CD4-positive, alpha-beta memory T cell (primary cell): Measurements from ENCODE around the gene HDAC4. TPM values are rescaled to one million over a fixed set of nuclear protein-coding genes. Genes with fewer than 3 reads are reported as not detected.

ENCODE experiments used
- CTCF ChIA-PET: fragments of 350-600 bp; sonication (Branson Sonifier 250); formaldehyde crosslinking; loops from one replicate; lab custom pipeline; 2021; ENCODE audit warnings: inconsistent platforms; ENCODE audit not compliant: partially characterized antibody; lab: Charles Lee
- POLR2A ChIA-PET: fragments of 350-600 bp; sonication (Branson Sonifier 250); formaldehyde crosslinking; loops from one replicate; lab custom pipeline; 2021; ENCODE audit not compliant: partially characterized antibody; lab: Charles Lee
- DNase-seq, 5 donors: peaks; one replicate each; pipeline versions ENCODE4 v3.0.0 to v3.0.0-alpha.2; 2020 to 2022; ENCODE audit warnings: mixed read lengths in 1 of 5
- H3K27ac ChIP-seq: one replicate; pipeline ENCODE4 v1.7.0; 2013; ENCODE audit warnings: low read depth, low read length
- H3K27me3 ChIP-seq: 2 replicates; pipeline ENCODE4 v1.7.0; 2013; ENCODE audit warnings: mild to moderate bottlenecking, low read length, moderate library complexity; ENCODE audit not compliant: insufficient read depth
- H3K36me3 ChIP-seq: 2 replicates; pipeline ENCODE4 v1.7.0; 2013; ENCODE audit warnings: mild to moderate bottlenecking, low read length, moderate library complexity; ENCODE audit not compliant: insufficient read depth
- H3K4me1 ChIP-seq: 2 replicates; pipeline ENCODE4 v1.7.0; 2013; ENCODE audit warnings: mild to moderate bottlenecking, low read length, moderate library complexity; ENCODE audit not compliant: insufficient read depth
- H3K4me3 ChIP-seq, 2 donors: one replicate each; pipeline ENCODE4 v1.7.0; 2013; ENCODE audit warnings: low read length in 2 of 2, mild to moderate bottlenecking in 1 of 2
- H3K9me3 ChIP-seq, 2 donors: one replicate each; pipeline ENCODE4 v1.7.0; 2013; ENCODE audit warnings: low read length in 2 of 2, control low read depth in 1 of 2; ENCODE audit not compliant: control insufficient read depth in 1 of 2
- H3K27ac Mint-ChIP-seq, 7 donors: one replicate each; pipeline ENCODE4 v1.8.0; 2020 to 2021; ENCODE audit warnings: mixed read lengths in 7 of 7, mild to moderate bottlenecking in 6 of 7, inconsistent platforms in 3 of 7, moderate library complexity in 3 of 7
- H3K27me3 Mint-ChIP-seq, 2 donors: one replicate each; pipeline ENCODE4 v1.8.0; 2020 to 2021; ENCODE audit warnings: mixed read lengths in 2 of 2
- H3K36me3 Mint-ChIP-seq, 2 donors: one replicate each; pipeline ENCODE4 v1.8.0; 2020 to 2021; ENCODE audit warnings: mixed read lengths in 2 of 2, inconsistent platforms in 1 of 2, mild to moderate bottlenecking in 1 of 2
- H3K4me1 Mint-ChIP-seq, 4 donors: one replicate each; pipeline ENCODE4 v1.8.0; 2020 to 2021; ENCODE audit warnings: mixed read lengths in 4 of 4, mild to moderate bottlenecking in 1 of 4
- H3K4me3 Mint-ChIP-seq, 8 donors: one replicate each; pipeline ENCODE4 v1.8.0; 2020 to 2021; ENCODE audit warnings: mixed read lengths in 8 of 8, mild to moderate bottlenecking in 7 of 8, moderate library complexity in 6 of 8, inconsistent platforms in 3 of 8
- H3K9me3 Mint-ChIP-seq, 8 donors: one replicate each; pipeline ENCODE4 v1.8.0; 2020 to 2021; ENCODE audit warnings: mixed read lengths in 8 of 8, mild to moderate bottlenecking in 5 of 8, inconsistent platforms in 3 of 8, moderate library complexity in 1 of 8
- intact Hi-C: fragments of 100-400 bp; cut with micrococcal nuclease; formaldehyde crosslinking; loops from one replicate; pipeline ENCODE4 v1.15.1; 2023
- polyA plus RNA-seq, 2 donors: library from polyadenylated mRNA; unstranded; fragments of 300-500 nt; fragmentation: Illumina TruSeq; gene quantifications; one replicate each; pipeline ENCODE4 v1.2.3, GENCODE V29; 2021
- total RNA-seq, 2 experiments: library from RNA; stranded (reverse); gene quantifications; one replicate each; pipeline ENCODE4 v1.2.3, GENCODE V29; 2021

Gene HDAC4
- total and polyA plus RNA-seq, 4 experiments from 2014 or later, result 1.4 to 59.7 (median 30.4) TPM

DNA sequence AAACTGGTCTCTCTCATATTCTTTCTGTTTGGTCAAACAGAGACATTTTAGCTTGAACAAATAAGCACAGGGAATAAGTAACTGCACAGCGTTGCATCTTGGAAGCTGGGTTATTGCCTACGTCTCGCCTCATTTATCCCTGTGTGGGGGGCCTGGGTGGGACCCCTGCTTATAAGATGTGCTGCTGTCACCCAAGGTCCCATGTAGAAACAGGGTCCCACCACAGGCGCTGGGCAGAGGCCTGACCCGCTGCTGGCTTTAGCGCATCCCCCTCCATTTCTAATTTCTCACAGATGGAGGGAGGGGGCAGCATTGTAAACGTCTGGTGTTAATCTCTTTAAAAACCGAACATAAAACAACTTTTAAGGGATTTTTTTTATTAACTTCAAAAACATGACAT, 207.8 kb downstream of the HDAC4 start:
- peaks cover 4 to 12% (median 8%) of the 10 kb centered on the region in 4 donors for H3K4me1 Mint-ChIP-seq
- no peak overlapping the region for H3K4me3 ChIP-seq
- peaks cover 25% of the 10 kb centered on the region for H3K36me3 ChIP-seq
- H3K27me3 Mint-ChIP-seq, result no peaks in the 10 kb centered on the region
- H3K9me3 ChIP-seq, result no peaks in the 10 kb centered on the region
- no peaks in the 10 kb centered on the region for H3K27me3 ChIP-seq
- no peak overlapping the region for H3K4me3 Mint-ChIP-seq
- no peak for DNase-seq
- intact Hi-C loops, result no loop called here
- H3K4me1 ChIP-seq, result no peaks in the 10 kb centered on the region
- peaks cover 39 to 44% of the 10 kb centered on the region in 2 donors for H3K36me3 Mint-ChIP-seq
- H3K9me3 Mint-ChIP-seq, result no peaks in the 10 kb centered on the region
- POLR2A ChIA-PET, result no interaction called here
- CTCF ChIA-PET, result no interaction called here
- peak overlapping the region in 2 of 7 donors; percentile 18 to 22 for H3K27ac Mint-ChIP-seq
- no peak overlapping the region for H3K27ac ChIP-seq

DNA sequence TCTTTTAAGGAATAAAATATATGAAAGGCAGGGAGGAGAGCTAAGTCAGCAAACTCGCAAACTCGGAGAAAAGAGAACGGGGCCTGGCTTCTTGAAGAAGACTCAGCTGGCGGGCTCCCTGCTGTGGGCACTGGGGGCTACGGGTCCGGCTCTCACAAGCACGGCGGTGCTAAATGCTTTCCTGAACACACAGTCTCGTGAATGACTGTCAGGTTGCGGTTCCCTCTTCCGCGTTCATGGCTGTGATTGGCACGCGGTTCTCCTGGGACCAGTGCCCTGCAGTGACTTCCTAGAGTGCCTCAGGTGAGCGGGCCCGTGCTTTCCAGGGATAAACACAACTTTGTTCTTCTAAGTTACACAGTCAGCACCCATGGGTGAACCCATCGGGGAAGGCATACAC, 208.4 kb downstream of the HDAC4 start:
- Mint-ChIP-seq H3K27me3 (no peaks in the 10 kb centered on the region), H3K4me3 (no peak overlapping the region), H3K27ac (peak overlapping the region in 3 of 7 donors; percentile 18 to 66 (median 22)), H3K36me3 (peaks cover 41 to 45% of the 10 kb centered on the region in 2 donors), H3K4me1 (peaks cover 4 to 12% (median 7%) of the 10 kb centered on the region in 4 donors), H3K9me3 (no peaks in the 10 kb centered on the region)
- no peak overlapping the region for H3K27ac ChIP-seq
- H3K9me3 ChIP-seq, result no peaks in the 10 kb centered on the region
- no peaks in the 10 kb centered on the region for H3K27me3 ChIP-seq
- no peak for DNase-seq
- intact Hi-C loops, result no loop called here
- ChIA-PET CTCF (no interaction called here), POLR2A (no interaction called here)
- H3K4me1 ChIP-seq, result no peaks in the 10 kb centered on the region
- peaks cover 28% of the 10 kb centered on the region for H3K36me3 ChIP-seq
- no peak overlapping the region for H3K4me3 ChIP-seq

DNA sequence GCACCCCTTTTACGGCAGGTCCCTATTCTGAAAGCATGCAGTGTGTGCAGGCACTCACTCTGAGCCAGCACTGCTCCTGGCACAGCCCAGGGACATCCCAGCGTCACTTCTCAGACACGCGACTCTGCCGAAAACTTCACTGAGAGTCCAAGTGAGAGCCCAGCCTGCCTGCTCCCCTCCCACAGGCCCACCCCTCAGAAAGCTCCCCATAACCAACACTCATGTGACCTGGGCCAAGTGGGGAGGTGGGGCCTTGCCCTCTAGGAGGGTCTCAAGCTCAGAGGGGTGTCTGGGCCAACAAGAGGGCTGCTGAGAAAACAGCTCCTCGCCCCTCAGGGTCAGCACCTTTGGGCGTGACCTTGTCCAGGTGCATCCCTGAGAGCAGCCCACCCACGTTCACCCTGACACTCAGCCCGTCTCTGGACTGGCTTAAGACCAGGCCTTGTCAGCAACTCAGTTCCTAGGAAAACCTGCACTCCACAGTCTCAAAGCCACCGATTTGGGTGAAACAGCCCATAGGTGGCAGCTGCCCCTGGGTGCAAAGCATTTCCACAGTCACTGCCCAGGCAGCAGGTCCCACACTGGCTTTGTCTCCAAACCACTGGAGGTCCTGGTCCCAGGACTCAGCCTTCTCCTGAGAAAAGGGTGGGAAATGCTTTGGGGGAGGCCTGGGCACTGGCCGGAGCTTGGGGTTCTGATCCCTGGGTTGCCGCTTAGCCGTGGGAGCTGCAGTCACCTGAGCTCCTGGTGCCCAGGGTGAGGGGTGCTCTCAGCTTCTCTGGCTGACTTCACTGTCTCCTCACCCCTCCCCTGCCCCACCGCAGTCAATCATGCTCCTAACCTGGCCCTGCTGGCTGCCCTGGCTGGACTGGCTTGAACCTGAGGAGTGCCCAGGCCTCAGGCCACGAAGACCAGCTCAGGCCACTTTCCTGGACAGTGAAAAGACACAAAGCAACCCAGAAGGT, 209.6 kb downstream of the HDAC4 start:
- POLR2A ChIA-PET, result no interaction called here
- Mint-ChIP-seq H3K27ac (no peak overlapping the region), H3K27me3 (no peaks in the 10 kb centered on the region), H3K9me3 (no peaks in the 10 kb centered on the region), H3K36me3 (peaks cover 46 to 50% of the 10 kb centered on the region in 2 donors), H3K4me3 (no peak overlapping the region), H3K4me1 (peaks cover 3 to 10% (median 5%) of the 10 kb centered on the region in 4 donors)
- Histone ChIP-seq H3K4me3 (no peak overlapping the region), H3K27me3 (no peaks in the 10 kb centered on the region), H3K27ac (no peak overlapping the region), H3K4me1 (no peaks in the 10 kb centered on the region), H3K36me3 (peaks cover 31% of the 10 kb centered on the region), H3K9me3 (no peaks in the 10 kb centered on the region)
- intact Hi-C loops, result no loop called here
- no peak for DNase-seq
- CTCF ChIA-PET, result interaction anchor here (1.3 kb wide), 1 partner anchor 10 kb away, joined by 3 read pairs; no protein-coding TSS in a partner anchor

DNA sequence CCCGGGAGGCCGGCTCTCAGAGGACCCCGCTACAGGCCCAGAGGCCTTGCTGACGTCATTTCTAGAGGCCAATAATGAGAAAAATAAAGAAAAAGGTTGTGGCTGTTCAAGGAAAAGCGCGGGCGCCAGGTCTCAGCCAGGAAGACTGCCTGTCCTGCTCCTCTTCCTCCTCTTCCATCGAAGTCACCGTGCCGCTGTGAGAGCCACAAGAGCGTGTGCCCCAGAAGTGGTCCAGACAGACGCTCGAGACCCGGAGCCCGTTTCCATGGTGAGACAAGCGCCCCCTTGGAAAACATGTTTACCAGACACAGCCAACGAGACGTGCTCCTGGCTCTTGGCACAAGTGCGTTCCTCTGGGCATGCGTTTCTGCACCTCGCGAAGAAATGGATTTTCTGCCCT, 210.5 kb downstream of the HDAC4 start:
- intact Hi-C loops, result no loop called here
- Mint-ChIP-seq H3K4me3 (no peak overlapping the region), H3K36me3 (peaks cover 48 to 50% of the 10 kb centered on the region in 2 donors), H3K27ac (peak overlapping the region in 2 of 7 donors; percentile 44 to 47), H3K4me1 (peaks cover 0 to 5% (median 1%) of the 10 kb centered on the region in 4 donors), H3K9me3 (no peaks in the 10 kb centered on the region), H3K27me3 (no peaks in the 10 kb centered on the region)
- Histone ChIP-seq H3K36me3 (peaks cover 36% of the 10 kb centered on the region), H3K27ac (no peak overlapping the region), H3K4me3 (no peak overlapping the region), H3K27me3 (no peaks in the 10 kb centered on the region), H3K4me1 (no peaks in the 10 kb centered on the region), H3K9me3 (no peaks in the 10 kb centered on the region)
- POLR2A ChIA-PET, result no interaction called here
- DNase-seq, result no peak
- CTCF ChIA-PET, result interaction anchor here (1.3 kb wide), 1 partner anchor 11 kb away, joined by 3 read pairs; no protein-coding TSS in a partner anchor

DNA sequence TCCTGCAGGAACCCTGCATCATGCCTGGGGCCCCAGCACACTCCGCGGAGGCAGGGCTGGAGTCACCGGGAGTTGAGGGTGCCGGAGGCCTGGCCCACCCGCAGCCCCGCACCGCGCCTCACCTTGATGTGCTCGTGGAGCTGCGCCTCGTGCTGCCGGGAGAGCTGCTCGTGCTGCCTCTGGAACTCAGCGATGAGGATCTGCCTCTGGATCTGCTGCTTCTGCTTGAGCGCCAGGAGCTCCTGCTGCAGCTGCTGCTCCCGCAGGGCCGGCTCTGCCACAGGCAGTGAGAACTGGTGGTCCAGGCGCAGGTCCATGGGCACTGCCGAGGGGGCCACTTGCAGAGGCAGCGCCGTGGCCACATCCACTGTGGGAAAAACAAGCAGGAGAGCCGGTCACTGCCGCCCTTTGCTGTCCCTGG, 211.1 kb downstream of the HDAC4 start:
- no peaks in the 10 kb centered on the region for H3K27me3 ChIP-seq
- H3K27ac Mint-ChIP-seq, result peak overlapping the region in 1 of 7 donors; percentile 44
- no peaks in the 10 kb centered on the region for H3K9me3 ChIP-seq
- H3K4me3 ChIP-seq, result no peak overlapping the region
- intact Hi-C loops, result no loop called here
- CTCF ChIA-PET, result no interaction called here
- no peaks in the 10 kb centered on the region for H3K27me3 Mint-ChIP-seq
- H3K9me3 Mint-ChIP-seq, result no peaks in the 10 kb centered on the region
- POLR2A ChIA-PET, result no interaction called here
- no peak overlapping the region for H3K4me3 Mint-ChIP-seq
- H3K36me3 Mint-ChIP-seq, result peaks cover 48 to 49% of the 10 kb centered on the region in 2 donors
- no peaks in the 10 kb centered on the region for H3K4me1 Mint-ChIP-seq
- no peak for DNase-seq
- H3K4me1 ChIP-seq, result no peaks in the 10 kb centered on the region
- peaks cover 39% of the 10 kb centered on the region for H3K36me3 ChIP-seq
- H3K27ac ChIP-seq, result no peak overlapping the region

DNA sequence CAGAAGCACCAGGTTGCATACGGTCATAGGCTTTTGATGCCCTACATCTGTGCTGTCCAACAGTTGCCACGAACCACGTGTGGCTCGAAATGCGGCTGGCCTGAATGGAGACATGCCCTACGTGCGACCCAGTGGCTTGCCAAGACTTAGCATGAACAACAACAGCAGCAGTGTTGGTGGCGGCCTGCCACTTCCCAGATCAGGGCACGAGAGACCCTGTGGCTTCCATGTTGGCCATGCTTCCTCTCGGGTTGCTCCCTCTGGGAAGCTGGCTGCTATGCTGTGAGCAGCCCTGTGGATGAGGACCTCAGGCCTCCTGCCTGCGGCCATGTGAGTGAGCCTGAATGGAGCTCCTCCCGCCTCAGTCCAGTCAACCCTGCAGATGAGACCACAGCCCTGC, 212.3 kb downstream of the HDAC4 start:
- H3K9me3 ChIP-seq, result no peaks in the 10 kb centered on the region
- no peaks in the 10 kb centered on the region for H3K27me3 ChIP-seq
- no peak overlapping the region for H3K4me3 Mint-ChIP-seq
- H3K9me3 Mint-ChIP-seq, result no peaks in the 10 kb centered on the region
- H3K27ac Mint-ChIP-seq, result no peak overlapping the region
- no peaks in the 10 kb centered on the region for H3K4me1 Mint-ChIP-seq
- peaks cover 48 to 53% of the 10 kb centered on the region in 2 donors for H3K36me3 Mint-ChIP-seq
- POLR2A ChIA-PET, result no interaction called here
- no peaks in the 10 kb centered on the region for H3K27me3 Mint-ChIP-seq
- peaks cover 39% of the 10 kb centered on the region for H3K36me3 ChIP-seq
- no peak overlapping the region for H3K27ac ChIP-seq
- H3K4me3 ChIP-seq, result no peak overlapping the region
- CTCF ChIA-PET, result interaction anchor here (1.6 kb wide), 1 partner anchor 78 kb away, joined by 3 read pairs; no protein-coding TSS in a partner anchor
- DNase-seq, result no peak
- H3K4me1 ChIP-seq, result no peaks in the 10 kb centered on the region
- intact Hi-C loops, result no loop called here

DNA sequence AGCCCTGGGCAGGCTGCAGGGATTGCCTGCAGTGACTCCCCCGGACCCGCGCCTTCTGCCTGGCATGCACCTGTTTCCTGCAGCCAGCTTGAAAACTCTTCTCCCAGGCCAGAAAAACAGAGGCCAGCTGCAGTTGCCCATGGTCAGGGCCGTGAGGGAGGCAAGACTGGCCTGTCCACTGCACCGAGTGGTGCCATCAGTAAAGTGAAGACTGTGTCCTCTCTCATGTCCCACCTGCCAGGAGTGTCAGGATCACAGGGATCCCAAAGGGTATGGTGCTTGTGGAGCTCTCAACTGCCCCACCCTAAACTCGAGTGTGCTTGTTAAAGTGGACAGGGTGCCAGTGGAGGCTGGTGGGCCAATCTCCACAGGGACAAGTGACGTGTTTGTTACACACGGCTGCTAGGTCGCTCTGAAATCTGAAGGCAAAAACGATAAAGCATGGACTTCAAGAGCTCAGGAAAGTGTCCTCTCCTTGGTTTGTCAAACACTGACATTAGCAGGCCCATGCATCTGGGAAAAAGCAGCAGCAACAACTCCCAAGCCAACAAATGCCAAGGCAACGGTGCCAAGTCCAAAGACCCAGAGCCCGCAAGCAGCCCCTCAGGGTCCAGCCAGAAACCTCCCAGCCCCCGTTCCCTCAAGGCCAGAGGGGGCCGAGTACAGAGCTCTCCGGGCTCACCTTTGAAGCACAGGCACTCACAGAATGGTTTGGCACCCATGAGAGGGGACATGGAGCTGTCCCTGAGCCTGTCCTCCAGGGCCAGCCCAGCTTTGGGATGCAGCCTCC, 213.2 kb downstream of the HDAC4 start:
- no peaks in the 10 kb centered on the region for H3K27me3 Mint-ChIP-seq
- Histone ChIP-seq H3K27ac (no peak overlapping the region), H3K36me3 (peaks cover 40% of the 10 kb centered on the region), H3K4me3 (no peak overlapping the region), H3K4me1 (no peaks in the 10 kb centered on the region), H3K9me3 (no peaks in the 10 kb centered on the region), H3K27me3 (no peaks in the 10 kb centered on the region)
- no peaks in the 10 kb centered on the region for H3K4me1 Mint-ChIP-seq
- H3K27ac Mint-ChIP-seq, result peak overlapping the region in 1 of 7 donors; percentile 8
- DNase-seq, result no peak
- ChIA-PET CTCF (interaction anchor here (1.6 kb wide), 1 partner anchor 78 kb away, joined by 3 read pairs; no protein-coding TSS in a partner anchor), POLR2A (no interaction called here)
- intact Hi-C loops, result no loop called here
- peaks cover 48 to 61% of the 10 kb centered on the region in 2 donors for H3K36me3 Mint-ChIP-seq
- H3K9me3 Mint-ChIP-seq, result no peaks in the 10 kb centered on the region
- no peak overlapping the region for H3K4me3 Mint-ChIP-seq
